ENCODE measurements around the gene ST6GAL2. TPM values are rescaled to one million over a fixed set of nuclear protein-coding genes. Genes with fewer than 3 reads are reported as not detected.

ST6GAL2 gene
- polyA plus RNA-seq, 1 donor from 2014 or later = 22.1 TPM

DNA sequence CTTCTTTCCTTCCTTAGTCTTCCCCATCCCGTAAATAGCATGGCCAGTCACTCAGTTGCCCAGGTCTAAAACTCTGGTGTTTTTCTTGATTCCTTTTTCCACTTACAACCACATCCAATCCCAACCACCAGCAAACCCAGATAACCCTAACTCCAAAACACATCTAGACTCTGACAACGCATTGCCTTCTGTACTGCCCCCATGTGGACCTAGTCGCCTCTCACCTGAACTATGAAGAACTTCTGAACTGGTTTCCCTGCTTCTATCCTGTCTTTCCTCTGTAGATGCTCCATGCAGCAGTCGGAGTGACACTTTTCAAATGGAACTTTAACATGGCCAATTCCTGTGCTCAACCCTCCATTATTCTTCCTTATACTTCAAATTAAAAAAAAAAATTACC lies 26.5 kb downstream of the ST6GAL2 start:
- Histone ChIP-seq H3K9me3 (ENCODE audit: low read length) (no peaks in the 10 kb centered on the region), H3K36me3 (ENCODE audit: insufficient read depth, low read length) (no peaks in the 10 kb centered on the region), H3K9ac (ENCODE audit: low read length) (no peak overlapping the region), H3K4me3 (ENCODE audit: low read length) (no peak overlapping the region), H3K27ac (ENCODE audit: low read length) (no peak overlapping the region), H3K9me2 (ENCODE audit: insufficient read depth, low read length) (no peaks in the 10 kb centered on the region), H3K27me3 (ENCODE audit: insufficient read depth, low read depth, low read length) (no peaks in the 10 kb centered on the region), H3F3A (ENCODE audit: insufficient read depth, low read length, poor library complexity, severe bottlenecking) (no peaks in the 10 kb centered on the region), H2AFZ (ENCODE audit: low read depth, low read length) (no peak overlapping the region), H3K79me2 (replicated peaks; ENCODE audit: insufficient read depth, low read length) (no peaks in the 10 kb centered on the region), H4K20me1 (ENCODE audit: insufficient read depth) (no peaks in the 10 kb centered on the region), H3K4me2 (ENCODE audit: low read length) (no peak overlapping the region)
- TF ChIP-seq, protein P1, sequence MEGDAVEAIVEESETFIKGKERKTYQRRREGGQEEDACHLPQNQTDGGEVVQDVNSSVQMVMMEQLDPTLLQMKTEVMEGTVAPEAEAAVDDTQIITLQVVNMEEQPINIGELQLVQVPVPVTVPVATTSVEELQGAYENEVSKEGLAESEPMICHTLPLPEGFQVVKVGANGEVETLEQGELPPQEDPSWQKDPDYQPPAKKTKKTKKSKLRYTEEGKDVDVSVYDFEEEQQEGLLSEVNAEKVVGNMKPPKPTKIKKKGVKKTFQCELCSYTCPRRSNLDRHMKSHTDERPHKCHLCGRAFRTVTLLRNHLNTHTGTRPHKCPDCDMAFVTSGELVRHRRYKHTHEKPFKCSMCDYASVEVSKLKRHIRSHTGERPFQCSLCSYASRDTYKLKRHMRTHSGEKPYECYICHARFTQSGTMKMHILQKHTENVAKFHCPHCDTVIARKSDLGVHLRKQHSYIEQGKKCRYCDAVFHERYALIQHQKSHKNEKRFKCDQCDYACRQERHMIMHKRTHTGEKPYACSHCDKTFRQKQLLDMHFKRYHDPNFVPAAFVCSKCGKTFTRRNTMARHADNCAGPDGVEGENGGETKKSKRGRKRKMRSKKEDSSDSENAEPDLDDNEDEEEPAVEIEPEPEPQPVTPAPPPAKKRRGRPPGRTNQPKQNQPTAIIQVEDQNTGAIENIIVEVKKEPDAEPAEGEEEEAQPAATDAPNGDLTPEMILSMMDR (IDR thresholded peaks at IDR 0.05; ENCODE audit: poor library complexity, severe bottlenecking) = no peak
- TF ChIP-seq RAD21 (conservative IDR thresholded peaks at IDR 0.05) = no peak
- no peak for TF ChIP-seq EZH2 (IDR thresholded peaks at IDR 0.05; ENCODE audit: borderline replicate concordance, insufficient read depth, low read length, poor library complexity, severe bottlenecking)
- TF ChIP-seq POLR2AphosphoS5 (IDR thresholded peaks at IDR 0.05) = no peak

DNA sequence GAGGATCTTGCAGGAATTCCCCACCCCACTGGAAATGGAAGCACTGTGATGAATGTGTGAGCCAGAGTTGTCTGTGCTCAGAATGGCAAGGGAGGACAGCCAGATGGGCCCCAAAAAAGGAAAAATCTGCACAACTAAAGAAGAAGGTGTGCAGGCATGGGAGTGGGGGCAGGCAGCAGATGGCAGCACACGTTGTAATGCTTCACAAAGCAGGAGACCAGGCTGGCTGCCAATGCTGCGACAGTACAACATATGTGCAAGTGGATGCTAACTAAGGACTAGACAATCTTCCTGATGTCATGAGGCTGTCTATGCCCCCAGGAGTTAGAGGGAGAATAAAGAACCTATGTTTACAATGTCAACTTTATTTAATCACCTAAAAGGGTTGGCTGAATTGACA lies 27.2 kb downstream of the ST6GAL2 start:
- TF ChIP-seq, protein P2, sequence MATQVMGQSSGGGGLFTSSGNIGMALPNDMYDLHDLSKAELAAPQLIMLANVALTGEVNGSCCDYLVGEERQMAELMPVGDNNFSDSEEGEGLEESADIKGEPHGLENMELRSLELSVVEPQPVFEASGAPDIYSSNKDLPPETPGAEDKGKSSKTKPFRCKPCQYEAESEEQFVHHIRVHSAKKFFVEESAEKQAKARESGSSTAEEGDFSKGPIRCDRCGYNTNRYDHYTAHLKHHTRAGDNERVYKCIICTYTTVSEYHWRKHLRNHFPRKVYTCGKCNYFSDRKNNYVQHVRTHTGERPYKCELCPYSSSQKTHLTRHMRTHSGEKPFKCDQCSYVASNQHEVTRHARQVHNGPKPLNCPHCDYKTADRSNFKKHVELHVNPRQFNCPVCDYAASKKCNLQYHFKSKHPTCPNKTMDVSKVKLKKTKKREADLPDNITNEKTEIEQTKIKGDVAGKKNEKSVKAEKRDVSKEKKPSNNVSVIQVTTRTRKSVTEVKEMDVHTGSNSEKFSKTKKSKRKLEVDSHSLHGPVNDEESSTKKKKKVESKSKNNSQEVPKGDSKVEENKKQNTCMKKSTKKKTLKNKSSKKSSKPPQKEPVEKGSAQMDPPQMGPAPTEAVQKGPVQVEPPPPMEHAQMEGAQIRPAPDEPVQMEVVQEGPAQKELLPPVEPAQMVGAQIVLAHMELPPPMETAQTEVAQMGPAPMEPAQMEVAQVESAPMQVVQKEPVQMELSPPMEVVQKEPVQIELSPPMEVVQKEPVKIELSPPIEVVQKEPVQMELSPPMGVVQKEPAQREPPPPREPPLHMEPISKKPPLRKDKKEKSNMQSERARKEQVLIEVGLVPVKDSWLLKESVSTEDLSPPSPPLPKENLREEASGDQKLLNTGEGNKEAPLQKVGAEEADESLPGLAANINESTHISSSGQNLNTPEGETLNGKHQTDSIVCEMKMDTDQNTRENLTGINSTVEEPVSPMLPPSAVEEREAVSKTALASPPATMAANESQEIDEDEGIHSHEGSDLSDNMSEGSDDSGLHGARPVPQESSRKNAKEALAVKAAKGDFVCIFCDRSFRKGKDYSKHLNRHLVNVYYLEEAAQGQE (IDR thresholded peaks at IDR 0.05; ENCODE audit: borderline replicate concordance) = no peak
- no peak for TF ChIP-seq EZH2 (IDR thresholded peaks at IDR 0.05; ENCODE audit: borderline replicate concordance, insufficient read depth, low read length, poor library complexity, severe bottlenecking)
- TF ChIP-seq SMC3 (conservative IDR thresholded peaks at IDR 0.05; ENCODE audit: poor library complexity) = no peak
- no peaks in the 10 kb centered on the region for H3K9me2 ChIP-seq (ENCODE audit: insufficient read depth, low read length)
- no peaks in the 10 kb centered on the region for H3K27me3 ChIP-seq (ENCODE audit: insufficient read depth, low read depth, low read length)
- no peak overlapping the region for H3K9ac ChIP-seq (ENCODE audit: low read length)
- no peaks in the 10 kb centered on the region for H3F3A ChIP-seq (ENCODE audit: insufficient read depth, low read length, poor library complexity, severe bottlenecking)
- no peaks in the 10 kb centered on the region for H4K20me1 ChIP-seq (ENCODE audit: insufficient read depth)
- no peaks in the 10 kb centered on the region for H3K9me3 ChIP-seq (ENCODE audit: low read length)
- no peak overlapping the region for H2AFZ ChIP-seq (ENCODE audit: low read depth, low read length)
- no peak overlapping the region for H3K27ac ChIP-seq (ENCODE audit: low read length)
- H3K4me3 ChIP-seq (ENCODE audit: low read length) = no peak overlapping the region
- H3K36me3 ChIP-seq (ENCODE audit: insufficient read depth, low read length) = no peaks in the 10 kb centered on the region
- no peak overlapping the region for H3K4me2 ChIP-seq (ENCODE audit: low read length)
- no peaks in the 10 kb centered on the region for H3K79me2 ChIP-seq (replicated peaks; ENCODE audit: insufficient read depth, low read length)

DNA sequence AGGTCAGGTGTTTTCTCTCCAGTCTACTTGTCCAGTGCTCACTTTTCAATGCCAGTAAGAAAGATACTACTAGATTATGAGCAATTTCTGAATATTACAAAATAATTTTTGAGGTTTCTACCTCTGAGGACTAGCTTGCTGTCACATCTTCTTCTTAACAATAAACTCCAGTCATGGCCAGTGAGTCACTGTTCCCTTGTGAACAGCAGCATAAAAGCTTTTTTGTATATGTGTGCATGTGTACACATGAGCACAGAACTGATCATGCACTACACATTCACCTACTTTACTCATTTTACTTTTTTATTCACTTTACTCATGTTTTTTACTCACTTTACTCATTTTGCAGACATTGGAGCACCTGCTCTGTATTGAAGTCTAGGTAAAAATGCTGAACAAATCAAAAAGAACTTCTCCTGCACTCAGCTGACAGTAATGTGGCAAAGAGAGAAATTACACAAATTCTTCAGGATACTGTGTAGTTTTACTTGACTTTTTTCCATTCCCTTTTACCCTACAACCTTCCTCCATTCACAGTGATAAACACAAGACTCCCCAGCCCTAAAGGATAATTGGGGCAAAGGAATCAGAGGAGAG lies 28.0 kb downstream of the ST6GAL2 start:
- no peak overlapping the region for H2AFZ ChIP-seq (ENCODE audit: low read depth, low read length)
- H3K27me3 ChIP-seq (ENCODE audit: insufficient read depth, low read depth, low read length) = no peaks in the 10 kb centered on the region
- H3K27ac ChIP-seq (ENCODE audit: low read length) = no peak overlapping the region
- H3K79me2 ChIP-seq (replicated peaks; ENCODE audit: insufficient read depth, low read length) = no peaks in the 10 kb centered on the region
- no peaks in the 10 kb centered on the region for H3F3A ChIP-seq (ENCODE audit: insufficient read depth, low read length, poor library complexity, severe bottlenecking)
- H3K4me3 ChIP-seq (ENCODE audit: low read length) = no peak overlapping the region
- TF ChIP-seq MXI1 (conservative IDR thresholded peaks at IDR 0.05; ENCODE audit: poor library complexity, severe bottlenecking) (no peak), EP300 (conservative IDR thresholded peaks at IDR 0.05; ENCODE audit: poor library complexity, severe bottlenecking) (no peak), SMC3 (conservative IDR thresholded peaks at IDR 0.05; ENCODE audit: poor library complexity) (no peak), TAF1 (IDR thresholded peaks at IDR 0.05; ENCODE audit: low read depth) (no peak), EZH2 (IDR thresholded peaks at IDR 0.05; ENCODE audit: borderline replicate concordance, insufficient read depth, low read length, poor library complexity, severe bottlenecking) (no peak), RAD21 (conservative IDR thresholded peaks at IDR 0.05) (no peak), POLR2AphosphoS5 (IDR thresholded peaks at IDR 0.05) (no peak)
- TF ChIP-seq, protein P2 (IDR thresholded peaks at IDR 0.05; ENCODE audit: borderline replicate concordance) = no peak
- TF ChIP-seq, protein P1 (IDR thresholded peaks at IDR 0.05; ENCODE audit: poor library complexity, severe bottlenecking) = no peak
- no peak overlapping the region for H3K4me2 ChIP-seq (ENCODE audit: low read length)
- no peak overlapping the region for H3K9ac ChIP-seq (ENCODE audit: low read length)
- H3K36me3 ChIP-seq (ENCODE audit: insufficient read depth, low read length) = no peaks in the 10 kb centered on the region
- no peaks in the 10 kb centered on the region for H3K9me2 ChIP-seq (ENCODE audit: insufficient read depth, low read length)
- no peaks in the 10 kb centered on the region for H3K9me3 ChIP-seq (ENCODE audit: low read length)
- no peaks in the 10 kb centered on the region for H4K20me1 ChIP-seq (ENCODE audit: insufficient read depth)

All from neural cell (in vitro differentiated cells).